Measurements from ENCODE around the gene KISS1R.

Gene KISS1R

DNA sequence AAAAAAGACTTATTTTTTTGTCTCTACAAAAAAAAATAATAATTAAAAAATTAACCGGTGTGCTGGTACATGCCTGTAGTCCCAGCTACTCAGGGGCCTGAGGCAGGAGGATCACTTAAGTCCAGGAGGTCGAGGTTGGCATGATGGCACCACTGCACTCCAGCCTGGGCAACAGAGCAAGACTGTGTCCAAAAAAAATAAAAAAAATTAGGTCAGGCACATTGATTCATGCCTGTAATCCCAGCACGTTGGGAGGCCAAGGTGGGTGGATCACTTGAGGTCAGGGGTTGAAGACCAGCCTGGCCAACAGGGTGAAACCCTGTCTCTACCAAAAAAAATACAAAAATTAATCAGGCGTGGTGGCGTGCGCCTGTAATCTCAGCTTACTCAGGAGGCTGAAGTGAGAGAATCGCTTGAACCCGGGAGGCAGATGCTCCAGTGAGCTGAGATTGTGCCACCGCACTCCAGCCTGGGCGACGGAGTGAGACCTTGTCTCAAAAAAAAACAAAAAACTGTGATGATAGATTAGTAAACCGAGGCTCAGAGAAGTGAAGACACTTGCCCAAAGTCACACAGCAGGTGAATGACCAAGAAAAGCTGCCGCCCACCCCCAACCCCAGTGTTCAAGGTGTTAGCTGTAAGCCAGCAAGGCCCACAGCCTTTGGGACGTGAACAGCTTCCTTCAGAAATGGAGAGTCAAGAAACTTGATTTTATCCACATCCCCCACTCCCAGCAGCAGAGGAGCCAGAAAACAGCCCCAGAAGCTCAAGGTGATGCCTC is 14.5 kb upstream of the KISS1R start:
- DNase-seq (ENCODE audit: extremely low read depth, low read depth): no peak
- TF ChIP-seq CTCF (IDR thresholded peaks at IDR 0.05; ENCODE audit: low read depth, low read length): no peak

DNA sequence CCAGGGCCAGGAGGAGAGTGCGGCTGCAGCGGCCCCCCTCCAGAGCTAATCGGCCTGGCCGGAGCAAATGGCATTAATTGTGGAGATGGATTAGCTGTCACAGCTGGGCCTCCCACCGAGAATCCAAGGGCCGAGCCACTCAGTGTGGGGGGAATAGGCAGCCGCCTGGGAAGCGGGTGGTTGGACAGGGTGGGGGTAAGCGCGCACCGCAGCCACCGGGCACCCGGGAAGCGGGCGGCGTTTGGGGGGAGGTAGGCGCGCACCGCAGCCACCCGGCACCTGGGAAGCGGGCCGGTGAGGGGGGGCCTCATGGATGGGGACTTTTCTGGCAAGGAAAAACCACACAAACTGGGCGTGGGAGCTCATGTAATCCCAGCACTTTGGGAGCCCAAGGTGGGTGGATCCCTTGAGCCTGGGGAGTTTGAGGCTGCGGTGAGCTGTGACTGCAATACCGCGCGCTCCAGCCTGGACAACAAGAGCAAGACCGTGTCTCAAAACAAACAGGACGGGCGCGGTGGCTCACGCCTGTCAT is 13.8 kb upstream of the KISS1R start:
- DNase-seq (ENCODE audit: extremely low read depth, low read depth): no peak
- no peak for TF ChIP-seq CTCF (IDR thresholded peaks at IDR 0.05; ENCODE audit: low read depth, low read length)

- no peak for TF ChIP-seq CTCF (IDR thresholded peaks at IDR 0.05; ENCODE audit: low read depth, low read length)
- DNase-seq (ENCODE audit: extremely low read depth, low read depth): no peak
Observed at GRCh38 chr19:904545-904944, 12.6 kb upstream of the KISS1R start.

DNA sequence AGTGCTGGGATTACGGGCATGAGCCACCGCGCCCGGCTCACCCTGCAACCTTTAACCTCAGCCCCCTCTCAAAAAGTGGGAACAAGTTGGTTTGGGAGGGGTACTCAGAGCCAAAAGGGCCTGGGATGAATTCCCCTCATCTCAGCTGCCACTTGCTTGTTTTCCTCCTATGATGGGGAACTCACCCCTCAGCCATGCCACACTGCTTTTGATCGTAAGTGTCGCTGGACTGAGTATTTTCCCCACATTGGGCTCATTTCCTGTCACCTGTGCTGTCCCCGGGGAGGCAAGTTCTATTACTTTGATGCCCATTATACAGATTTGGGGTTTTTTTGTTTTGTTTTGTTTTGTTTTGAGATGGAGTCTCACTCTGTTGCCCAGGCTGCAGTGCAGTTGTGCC is 10.7 kb upstream of the KISS1R start:
- DNase-seq (ENCODE audit: extremely low read depth, low read depth): no peak
- TF ChIP-seq CTCF (IDR thresholded peaks at IDR 0.05; ENCODE audit: low read depth, low read length): no peak

DNA sequence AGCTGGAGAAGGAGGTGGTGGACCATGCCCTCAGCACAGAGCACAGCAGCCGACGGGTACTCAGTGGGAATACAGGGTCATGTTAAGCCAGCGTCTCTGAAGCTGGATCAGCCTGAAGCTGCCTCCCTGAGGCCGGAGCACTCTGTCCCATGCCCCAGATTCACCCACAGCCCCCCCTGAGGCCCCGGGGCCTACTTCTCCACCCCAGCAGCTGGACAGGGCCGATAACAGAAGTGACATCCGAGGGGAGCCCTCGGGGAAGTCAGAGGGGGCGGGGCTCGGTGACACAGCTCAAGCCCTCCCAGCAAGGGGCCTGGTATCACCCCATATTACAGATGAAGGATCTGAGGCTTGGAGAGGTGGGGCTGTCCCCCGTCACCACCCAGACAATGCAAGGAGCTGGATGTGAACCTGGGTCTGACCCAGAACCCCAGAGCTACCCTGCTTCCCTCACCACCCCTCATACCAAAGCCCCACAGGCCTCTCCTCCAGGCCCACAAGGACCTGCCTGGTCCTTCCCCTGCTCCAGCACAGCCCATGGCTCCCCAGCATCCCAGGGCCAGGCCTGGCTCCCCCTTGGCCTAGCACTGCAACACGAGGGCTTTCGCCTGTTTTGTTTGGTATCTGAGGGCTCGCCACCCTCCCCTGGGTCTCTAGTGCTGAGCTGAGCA is 9.8 kb upstream of the KISS1R start:
- no peak for TF ChIP-seq CTCF (IDR thresholded peaks at IDR 0.05; ENCODE audit: low read depth, low read length)
- DNase-seq (ENCODE audit: extremely low read depth, low read depth): no peak

- DNase-seq (ENCODE audit: extremely low read depth, low read depth): no peak
- TF ChIP-seq CTCF (IDR thresholded peaks at IDR 0.05; ENCODE audit: low read depth, low read length): no peak
Observed at GRCh38 chr19:911197-912033, 5.7 kb upstream of the KISS1R start.
